Bronchial smooth muscle cell (primary cell): ENCODE results near the gene RPAIN. TPM values are rescaled to one million over a fixed set of nuclear protein-coding genes. Genes with fewer than 3 reads are reported as not detected.

ENCODE experiments used
- total RNA-seq: library from RNA; depleted of rRNA; stranded (reverse); fragments of >200 nt; gene quantifications from 2 replicates; pipeline ENCODE4 v1.2.1, GENCODE V29; 2014

RPAIN gene
- total RNA-seq = 45.2 and 46.5 TPM in 2 replicates

GRCh38 chr17:5419959-5420653 lies at the start of gene RPAIN:
Gene RPAIN (plus strand): TSS chr17:5420182. CDS start chr17:5420211, 29 bp downstream.

GRCh38 chr17:5419356-5419958 lies 525 bp upstream of the RPAIN start, which contains the start of gene NUP88:
Gene NUP88 (minus strand): TSS chr17:5419662. CDS start chr17:5419650, 12 bp downstream.

GRCh38 chr17:5438716-5439445 lies 18.9 kb downstream of the RPAIN start, which contains the start of gene C1QBP:
Gene C1QBP (minus strand): TSS chr17:5439155. CDS start chr17:5439073, 82 bp downstream.

Other genes starting within 250 kb of the RPAIN start
- gene ZNF594, start 228.3 kb upstream of the RPAIN start, total RNA-seq = 4.8 and 6.5 TPM in 2 replicates
- not detected in 2 replicates for gene SCIMP, start 185.3 kb upstream of the RPAIN start, total RNA-seq
- 36.7 and 39.2 TPM in 2 replicates for gene RABEP1, start 137.9 kb upstream of the RPAIN start, total RNA-seq
- gene NUP88, start 520 bp upstream of the RPAIN start, total RNA-seq = 39.2 and 48.9 TPM in 2 replicates
- 131 and 157 TPM in 2 replicates for gene C1QBP, start 19.0 kb downstream of the RPAIN start, total RNA-seq
- gene DHX33, start 48.8 kb downstream of the RPAIN start, total RNA-seq = 7.3 and 8.0 TPM in 2 replicates
- gene DERL2, start 66.0 kb downstream of the RPAIN start, total RNA-seq = 16.9 and 20.2 TPM in 2 replicates
- gene MIS12, start 66.4 kb downstream of the RPAIN start, total RNA-seq = 5.8 and 9.1 TPM in 2 replicates
- gene NLRP1, start 164.3 kb downstream of the RPAIN start, total RNA-seq = 22.2 and 38.1 TPM in 2 replicates